Osteoblast (primary cell): ENCODE data around the gene HNRNPA0. TPM values are rescaled to one million over a fixed set of nuclear protein-coding genes. Genes with fewer than 3 reads are reported as not detected.

Experiments used
- DNase-seq: peaks from one replicate; pipeline ENCODE4 v3.0.0; 2011; ENCODE audit warnings: low spot score, mixed read lengths; ENCODE audit not compliant: insufficient read length; ENCODE audit errors: missing footprints
- H2AFZ ChIP-seq: 2 replicates; pipeline ENCODE4 v1.6.0; 2011; ENCODE audit warnings: mild to moderate bottlenecking, low read length
- H3K27ac ChIP-seq: 2 replicates; pipeline ENCODE4 v1.5.1; 2011; ENCODE audit warnings: mild to moderate bottlenecking, low read depth, low read length, moderate library complexity
- H3K27me3 ChIP-seq: 2 replicates; pipeline ENCODE4 v1.6.0; 2012; ENCODE audit warnings: mild to moderate bottlenecking, control low read depth, inconsistent platforms, low read length, moderate library complexity; ENCODE audit not compliant: insufficient read depth
- H3K36me3 ChIP-seq: 2 replicates; pipeline ENCODE4 v1.5.1; 2011; ENCODE audit warnings: mild to moderate bottlenecking, low read length, control low read depth, moderate library complexity; ENCODE audit not compliant: insufficient read depth
- H3K4me1 ChIP-seq: 2 replicates; pipeline ENCODE4 v1.5.1; 2011; ENCODE audit warnings: mild to moderate bottlenecking, low read length, control low read depth, moderate library complexity; ENCODE audit not compliant: insufficient read depth
- H3K4me2 ChIP-seq: 2 replicates; pipeline ENCODE4 v1.6.0; 2011; ENCODE audit warnings: mild to moderate bottlenecking, low read length; ENCODE audit not compliant: insufficient read depth
- H3K4me3 ChIP-seq: fragments of 200-600 bp; sonication (generic); 3 replicates; pipeline ENCODE4 v1.5.1; 2012; ENCODE audit warnings: mild to moderate bottlenecking, low read length, inconsistent platforms; ENCODE audit not compliant: insufficient read depth
- H3K79me2 ChIP-seq: 2 replicates; pipeline ENCODE4 v1.6.0; 2012; ENCODE audit warnings: mild to moderate bottlenecking, low read length, control low read depth, inconsistent platforms; ENCODE audit not compliant: insufficient read depth
- H3K9me3 ChIP-seq: 2 replicates; pipeline ENCODE4 v1.5.1; 2011; ENCODE audit warnings: low read depth, low read length, control low read depth
- H4K20me1 ChIP-seq: 2 replicates; pipeline ENCODE4 v1.6.0; 2012; ENCODE audit warnings: mild to moderate bottlenecking, low read length, control low read depth; ENCODE audit not compliant: insufficient read depth
- total RNA-seq: library from RNA; depleted of rRNA; stranded (reverse); fragments of >200 nt; gene quantifications from 2 replicates; pipeline ENCODE4 v1.2.3, GENCODE V29; 2012
- TF ChIP-seq, protein P1 (sequence below): IDR thresholded peaks from 2 replicates; pipeline ENCODE4 v1.5.1; 2011; ENCODE audit warnings: mild to moderate bottlenecking, low read depth, low read length, moderate library complexity; ENCODE audit errors: extremely low read depth

The HNRNPA0 gene
- total RNA-seq, 1 donor, result 24.2 TPM

GRCh38 chr5:137706841-137707240 is 47.3 kb downstream of the HNRNPA0 start:
- TF ChIP-seq, protein P1, sequence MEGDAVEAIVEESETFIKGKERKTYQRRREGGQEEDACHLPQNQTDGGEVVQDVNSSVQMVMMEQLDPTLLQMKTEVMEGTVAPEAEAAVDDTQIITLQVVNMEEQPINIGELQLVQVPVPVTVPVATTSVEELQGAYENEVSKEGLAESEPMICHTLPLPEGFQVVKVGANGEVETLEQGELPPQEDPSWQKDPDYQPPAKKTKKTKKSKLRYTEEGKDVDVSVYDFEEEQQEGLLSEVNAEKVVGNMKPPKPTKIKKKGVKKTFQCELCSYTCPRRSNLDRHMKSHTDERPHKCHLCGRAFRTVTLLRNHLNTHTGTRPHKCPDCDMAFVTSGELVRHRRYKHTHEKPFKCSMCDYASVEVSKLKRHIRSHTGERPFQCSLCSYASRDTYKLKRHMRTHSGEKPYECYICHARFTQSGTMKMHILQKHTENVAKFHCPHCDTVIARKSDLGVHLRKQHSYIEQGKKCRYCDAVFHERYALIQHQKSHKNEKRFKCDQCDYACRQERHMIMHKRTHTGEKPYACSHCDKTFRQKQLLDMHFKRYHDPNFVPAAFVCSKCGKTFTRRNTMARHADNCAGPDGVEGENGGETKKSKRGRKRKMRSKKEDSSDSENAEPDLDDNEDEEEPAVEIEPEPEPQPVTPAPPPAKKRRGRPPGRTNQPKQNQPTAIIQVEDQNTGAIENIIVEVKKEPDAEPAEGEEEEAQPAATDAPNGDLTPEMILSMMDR, result no peak
- Histone ChIP-seq H3K4me3 (no peak overlapping the region), H3K4me1 (peaks cover 15% of the 10 kb centered on the region), H3K36me3 (no peaks in the 10 kb centered on the region), H2AFZ (no peak overlapping the region), H3K27me3 (no peaks in the 10 kb centered on the region), H3K9me3 (no peaks in the 10 kb centered on the region), H4K20me1 (no peaks in the 10 kb centered on the region), H3K27ac (no peak overlapping the region), H3K4me2 (no peak overlapping the region), H3K79me2 (no peaks in the 10 kb centered on the region)
- no peak for DNase-seq

DNA sequence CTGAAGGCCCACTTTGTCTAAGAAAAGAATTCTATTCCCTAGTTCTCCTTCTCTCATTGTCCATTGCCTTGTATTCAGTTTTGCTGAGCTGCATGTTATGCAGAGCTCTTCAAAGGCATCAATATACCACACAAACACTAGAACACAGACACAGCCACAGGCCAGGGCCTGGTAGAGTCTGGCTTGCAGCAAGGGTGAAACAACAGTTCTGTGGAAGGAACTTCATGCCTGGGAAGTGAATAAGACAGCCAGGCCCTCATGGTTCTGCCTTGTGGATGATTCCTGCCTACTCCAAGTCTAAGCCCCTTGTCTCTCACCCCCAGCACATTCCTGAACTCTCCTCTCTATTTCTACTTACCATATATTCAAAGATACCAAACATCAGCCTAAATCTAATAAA is 49.1 kb downstream of the HNRNPA0 start:
- no peaks in the 10 kb centered on the region for H3K79me2 ChIP-seq
- TF ChIP-seq, protein P1, result no peak
- peaks cover 7% of the 10 kb centered on the region for H3K4me1 ChIP-seq
- H2AFZ ChIP-seq, result no peak overlapping the region
- H3K4me3 ChIP-seq, result no peak overlapping the region
- H3K27me3 ChIP-seq, result no peaks in the 10 kb centered on the region
- H3K36me3 ChIP-seq, result no peaks in the 10 kb centered on the region
- no peaks in the 10 kb centered on the region for H4K20me1 ChIP-seq
- no peak overlapping the region for H3K4me2 ChIP-seq
- DNase-seq, result peak; percentile 83
- no peaks in the 10 kb centered on the region for H3K9me3 ChIP-seq
- H3K27ac ChIP-seq, result no peak overlapping the region

- no peaks in the 10 kb centered on the region for H3K79me2 ChIP-seq
- H3K27me3 ChIP-seq, result no peaks in the 10 kb centered on the region
- no peaks in the 10 kb centered on the region for H3K9me3 ChIP-seq
- no peak overlapping the region for H3K4me3 ChIP-seq
- DNase-seq, result no peak
- peaks cover 12% of the 10 kb centered on the region for H3K4me1 ChIP-seq
- H3K4me2 ChIP-seq, result no peak overlapping the region
- TF ChIP-seq, protein P1, result no peak
- H4K20me1 ChIP-seq, result no peaks in the 10 kb centered on the region
- no peaks in the 10 kb centered on the region for H3K36me3 ChIP-seq
- no peak overlapping the region for H3K27ac ChIP-seq
- H2AFZ ChIP-seq, result no peak overlapping the region
Measured at GRCh38 chr5:137703565-137703964, 50.6 kb downstream of the HNRNPA0 start.

- DNase-seq, result no peak
- no peak overlapping the region for H2AFZ ChIP-seq
- no peaks in the 10 kb centered on the region for H3K36me3 ChIP-seq
- H4K20me1 ChIP-seq, result no peaks in the 10 kb centered on the region
- TF ChIP-seq, protein P1, result no peak
- no peaks in the 10 kb centered on the region for H3K79me2 ChIP-seq
- no peak overlapping the region for H3K4me3 ChIP-seq
- no peak overlapping the region for H3K27ac ChIP-seq
- H3K4me2 ChIP-seq, result no peak overlapping the region
- no peaks in the 10 kb centered on the region for H3K9me3 ChIP-seq
- H3K4me1 ChIP-seq, result peaks cover 23% of the 10 kb centered on the region
- no peaks in the 10 kb centered on the region for H3K27me3 ChIP-seq
Measured at GRCh38 chr5:137700282-137700680, 53.9 kb downstream of the HNRNPA0 start.
